HepG2 (cell line): Measurements from ENCODE around the gene ING1. TPM values are rescaled to one million over a fixed set of nuclear protein-coding genes. Genes with fewer than 3 reads are reported as not detected.

Experiments used
- ARNT2 ChIP-seq: sonication (generic); formaldehyde crosslinking; IDR thresholded peaks from 2 replicates; pipeline ENCODE4 v1.8.0; 2022; ENCODE audit warnings: mild to moderate bottlenecking, low read depth, missing genetic modification reagents, moderate library complexity
- CREB3 ChIP-seq: sonication (generic); formaldehyde crosslinking; IDR thresholded peaks from 2 replicates; pipeline ENCODE4 v1.5.0; 2020; ENCODE audit warnings: missing genetic modification reagents
- GMEB2 ChIP-seq: IDR thresholded peaks from 2 replicates; pipeline ENCODE4 v1.6.1; 2016; ENCODE audit warnings: missing biosample characterization, missing genetic modification reagents, low read depth
- HOXD1 ChIP-seq: sonication (generic); formaldehyde crosslinking; IDR thresholded peaks from 2 replicates; pipeline ENCODE4 v1.5.0; 2020; ENCODE audit warnings: missing genetic modification reagents
- JDP2 ChIP-seq: sonication (generic); formaldehyde crosslinking; IDR thresholded peaks from 2 replicates; pipeline ENCODE4 v1.8.1; 2022; ENCODE audit warnings: missing genetic modification reagents, borderline replicate concordance
- MIXL1 ChIP-seq: IDR thresholded peaks from 2 replicates; pipeline ENCODE4 v1.6.1; 2016
- PHF21A ChIP-seq: sonication (generic); formaldehyde crosslinking; IDR thresholded peaks from 2 replicates; pipeline ENCODE4 v1.5.0; 2020; ENCODE audit warnings: mild to moderate bottlenecking, missing genetic modification reagents
- SIN3A ChIP-seq: IDR thresholded peaks from 2 replicates; pipeline ENCODE4 v1.6.1; 2011; ENCODE audit warnings: low read depth, mild to moderate bottlenecking, control low read depth, low read length, borderline replicate concordance
- TEAD2 ChIP-seq: sonication (generic); formaldehyde crosslinking; IDR thresholded peaks from 2 replicates; pipeline ENCODE4 v1.9.0; 2021; ENCODE audit warnings: missing genetic modification reagents
- YEATS4 ChIP-seq: sonication (generic); formaldehyde crosslinking; IDR thresholded peaks from 2 replicates; pipeline ENCODE4 v1.4.0; 2020; ENCODE audit warnings: missing genetic modification reagents, borderline replicate concordance
- ZNF343 ChIP-seq: sonication (generic); formaldehyde crosslinking; IDR thresholded peaks from 2 replicates; pipeline ENCODE4 v1.4.0; 2020; ENCODE audit warnings: mild to moderate bottlenecking, missing genetic modification reagents
- ZNF639 ChIP-seq: conservative IDR thresholded peaks from 2 replicates; pipeline ENCODE4 v1.6.1; 2018; ENCODE audit warnings: missing genetic modification reagents
- ZNF652 ChIP-seq: IDR thresholded peaks from 2 replicates; pipeline ENCODE4 v1.6.1; 2016; ENCODE audit warnings: low read depth, borderline replicate concordance
- ZNF710 ChIP-seq: sonication (generic); formaldehyde crosslinking; IDR thresholded peaks from 2 replicates; pipeline ENCODE4 v1.5.0; 2020; ENCODE audit warnings: mild to moderate bottlenecking, missing genetic modification reagents, borderline replicate concordance
- polyA plus RNA-seq, 8 experiments: library from polyadenylated mRNA; depleted of rRNA in 3 of 8; stranded (reverse) in 7 of 8; unstranded in 1 of 8; fragments of >200 nt; fragmentation: Illumina TruSeq in 4 of 8; extraction: Trizol in 4 of 8; gene quantifications; 2 replicates each; pipeline versions ENCODE4 v1.2.1 to v1.2.3, GENCODE V29; 2011 to 2016; ENCODE audit warnings: low read depth in 4 of 8, missing spikeins in 1 of 8, mixed read lengths in 1 of 8; ENCODE audit not compliant: insufficient read depth in 1 of 8
- total RNA-seq, 5 experiments: library from RNA; depleted of rRNA; stranded (reverse); fragments of >200 nt; fragmentation: Illumina TruSeq; extraction: Trizol; gene quantifications; 2 replicates each; pipeline ENCODE4 v1.2.3, GENCODE V29; 2016; ENCODE audit warnings: low read depth in 1 of 5

The ING1 gene
- total and polyA plus RNA-seq, 2 of the 13 experiments (the other 11 are each of a cell fraction or from before 2014, with no cell fraction given), result 8.1 to 16.1 TPM

GRCh38 chr13:110767476-110767875 is 54.0 kb downstream of the ING1 start (continued):
- no peak for TF ChIP-seq CREB3 (CRISPR knock-in tag)
- no peak for TF ChIP-seq GMEB2 (CRISPR knock-in tag)
- TF ChIP-seq ZNF652 (CRISPR knock-in tag), result no peak
- no peak for TF ChIP-seq SIN3A
- no peak for TF ChIP-seq ZNF343
- TF ChIP-seq ARNT2 (CRISPR knock-in tag), result no peak
- no peak for TF ChIP-seq PHF21A (CRISPR knock-in tag)
- no peak for TF ChIP-seq JDP2
- no peak for TF ChIP-seq ZNF710
- TF ChIP-seq HOXD1 (CRISPR knock-in tag), result no peak
- no peak for TF ChIP-seq TEAD2 (CRISPR knock-in tag)
- TF ChIP-seq MIXL1 (CRISPR knock-in tag), result no peak
- no peak for TF ChIP-seq ZNF639 (CRISPR knock-in tag)
- TF ChIP-seq YEATS4 (CRISPR knock-in tag), result no peak
